Loucy (cell line): Measurements from ENCODE around the gene PCDHA5.

Experiments used
- EZH2phosphoT487 ChIP-seq: fragments of 200-600 bp; IDR thresholded peaks from 2 replicates; pipeline ENCODE4 v1.6.1; 2018; ENCODE audit warnings: antibody characterized with exemption, mild to moderate bottlenecking, moderate library complexity, borderline replicate concordance
- TF ChIP-seq, protein P1 (sequence below): fragments of 200-600 bp; sonication (generic); conservative IDR thresholded peaks from 2 replicates; pipeline ENCODE4 v1.5.1; 2014; ENCODE audit warnings: mild to moderate bottlenecking, antibody characterized with exemption, low read length

DNA sequence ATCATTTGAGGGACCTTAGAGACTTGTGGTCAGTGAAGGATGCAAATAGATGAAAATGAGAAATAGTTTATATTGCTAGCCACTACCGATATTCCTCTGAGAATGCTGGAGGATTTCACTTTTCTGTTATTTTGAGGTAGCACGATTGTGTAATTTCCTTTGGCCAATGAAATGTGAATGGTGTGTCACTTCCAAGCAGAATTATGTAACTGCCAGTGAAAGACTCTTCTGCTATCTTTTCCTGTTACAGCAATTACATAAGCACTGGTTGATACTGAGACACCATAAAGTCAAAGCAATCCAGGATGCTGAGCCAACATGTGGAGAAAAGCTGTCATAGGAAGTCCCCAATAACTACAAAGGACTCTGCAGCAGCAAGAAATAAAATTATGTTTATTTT is 30.3 kb upstream of the PCDHA5 start:
- TF ChIP-seq, protein P1, sequence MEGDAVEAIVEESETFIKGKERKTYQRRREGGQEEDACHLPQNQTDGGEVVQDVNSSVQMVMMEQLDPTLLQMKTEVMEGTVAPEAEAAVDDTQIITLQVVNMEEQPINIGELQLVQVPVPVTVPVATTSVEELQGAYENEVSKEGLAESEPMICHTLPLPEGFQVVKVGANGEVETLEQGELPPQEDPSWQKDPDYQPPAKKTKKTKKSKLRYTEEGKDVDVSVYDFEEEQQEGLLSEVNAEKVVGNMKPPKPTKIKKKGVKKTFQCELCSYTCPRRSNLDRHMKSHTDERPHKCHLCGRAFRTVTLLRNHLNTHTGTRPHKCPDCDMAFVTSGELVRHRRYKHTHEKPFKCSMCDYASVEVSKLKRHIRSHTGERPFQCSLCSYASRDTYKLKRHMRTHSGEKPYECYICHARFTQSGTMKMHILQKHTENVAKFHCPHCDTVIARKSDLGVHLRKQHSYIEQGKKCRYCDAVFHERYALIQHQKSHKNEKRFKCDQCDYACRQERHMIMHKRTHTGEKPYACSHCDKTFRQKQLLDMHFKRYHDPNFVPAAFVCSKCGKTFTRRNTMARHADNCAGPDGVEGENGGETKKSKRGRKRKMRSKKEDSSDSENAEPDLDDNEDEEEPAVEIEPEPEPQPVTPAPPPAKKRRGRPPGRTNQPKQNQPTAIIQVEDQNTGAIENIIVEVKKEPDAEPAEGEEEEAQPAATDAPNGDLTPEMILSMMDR = no peak
- TF ChIP-seq EZH2phosphoT487 = no peak
